CD4-positive, alpha-beta T cell treated with Interleukin-15 for 1 hour (primary cell): ENCODE data around the gene ZSWIM9.
"Not testable (repeated sequence)": the region's sequence is repeated elsewhere in the genome, so short reads cannot be mapped to it uniquely, and the experiment has no call there.

Source experiments
- DNase-seq: peaks from one replicate; pipeline ENCODE4 v3.0.0-alpha.2; 2020

ZSWIM9 gene

GRCh38 chr19:48220784-48221183 is 50.3 kb downstream of the ZSWIM9 start:
- not testable (repeated sequence) for DNase-seq

- no peak for DNase-seq
Measured at GRCh38 chr19:48221628-48222027, 51.1 kb downstream of the ZSWIM9 start.

GRCh38 chr19:48230555-48231129 is 60.2 kb downstream of the ZSWIM9 start:
- peak; percentile 24 for DNase-seq

GRCh38 chr19:48237057-48237456 is 66.6 kb downstream of the ZSWIM9 start:
- no peak for DNase-seq

GRCh38 chr19:48239120-48239519 is 68.6 kb downstream of the ZSWIM9 start:
- DNase-seq = no peak

GRCh38 chr19:48239582-48240141 is 69.2 kb downstream of the ZSWIM9 start:
- DNase-seq = no peak

- DNase-seq = not testable (repeated sequence)
Measured at GRCh38 chr19:48241771-48242170, 71.3 kb downstream of the ZSWIM9 start.

- DNase-seq = peak; percentile 30
Measured at GRCh38 chr19:48244281-48244680, 73.8 kb downstream of the ZSWIM9 start.

GRCh38 chr19:48246101-48246500 is 75.6 kb downstream of the ZSWIM9 start:
- DNase-seq = no peak

GRCh38 chr19:48247212-48247611 is 76.7 kb downstream of the ZSWIM9 start:
- DNase-seq = no peak
